GM12801 (cell line): ENCODE measurements around the gene ZBTB45.

Source experiments
- CTCF ChIP-seq: IDR thresholded peaks from one replicate; pipeline ENCODE4 v1.5.1; 2011; ENCODE audit warnings: control low read depth; ENCODE audit not compliant: insufficient read length; ENCODE audit errors: extremely low read depth

The ZBTB45 gene

GRCh38 chr19:58480481-58480830, 39.2 kb downstream of the ZBTB45 start:
- TF ChIP-seq CTCF, result no peak

- TF ChIP-seq CTCF, result no peak
Observed at GRCh38 chr19:58479736-58480480, 39.7 kb downstream of the ZBTB45 start.

- no peak for TF ChIP-seq CTCF
Observed at GRCh38 chr19:58479303-58479702, 40.3 kb downstream of the ZBTB45 start.

GRCh38 chr19:58477871-58478270, 41.7 kb downstream of the ZBTB45 start:
- TF ChIP-seq CTCF, result no peak

- TF ChIP-seq CTCF, result no peak
Observed at GRCh38 chr19:58477130-58477529, 42.5 kb downstream of the ZBTB45 start.

- no peak for TF ChIP-seq CTCF
Observed at GRCh38 chr19:58476498-58477015, 43.1 kb downstream of the ZBTB45 start.

- no peak for TF ChIP-seq CTCF
Observed at GRCh38 chr19:58475714-58476497, 43.7 kb downstream of the ZBTB45 start, which contains the start of gene ZNF446. ZNF446 (plus strand) TSS chr19:58476352; CDS start chr19:58477219, 867 bp downstream.
